Thoracic aorta endothelial cell (primary cell): ENCODE measurements around the gene GJA10. TPM values are rescaled to one million over a fixed set of nuclear protein-coding genes. Genes with fewer than 3 reads are reported as not detected.

ENCODE experiments used
- small RNA-seq: library from RNA; depleted of rRNA; stranded (forward); fragments of <200 nt; gene quantifications from one replicate; pipeline ENCODE3, GENCODE V24; 2012
- total RNA-seq: library from RNA; depleted of rRNA; stranded (reverse); fragments of >200 nt; gene quantifications from 2 replicates; pipeline ENCODE4 v1.2.3, GENCODE V29; 2012

GJA10 gene
- total RNA-seq = not detected in 2 replicates

DNA sequence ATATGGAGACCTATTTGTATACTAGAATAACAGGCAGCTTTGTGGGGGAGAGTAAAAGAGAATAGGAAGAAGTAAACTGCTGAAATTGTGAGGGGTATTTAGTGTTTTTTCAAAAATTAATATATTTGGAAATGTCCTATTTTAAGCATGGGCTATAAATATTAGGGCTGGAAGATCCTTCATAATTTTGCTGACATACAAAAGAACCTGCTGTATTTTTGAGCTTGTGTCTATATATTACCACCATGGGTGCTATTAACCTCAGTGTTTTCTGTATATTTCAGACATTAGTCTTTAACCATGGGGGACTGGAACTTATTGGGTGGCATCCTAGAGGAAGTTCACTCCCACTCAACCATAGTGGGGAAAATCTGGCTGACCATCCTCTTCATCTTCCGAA lies at the start of gene GJA10:
Gene GJA10 (plus strand): TSS at position 301 of the 400 bp plus-strand sequence. CDS start 0 bp downstream, at position 301.

Small RNA genes lying within 50 kb of the gene (small RNA-seq; reads per million reads assigned to genes)
- gene RF00019 = not detected

Other genes with a start within 250 kb of the GJA10 start
- 55.3 and 59.2 TPM in 2 replicates for gene MDN1, start 74.7 kb upstream of the GJA10 start, total RNA-seq
- 29.3 and 32.6 TPM in 2 replicates for gene CASP8AP2, start 64.6 kb upstream of the GJA10 start, total RNA-seq